NCI-H1105 (cell line): ENCODE measurements around the gene PFKL.
"Not testable (repeated sequence)": the region's sequence is repeated elsewhere in the genome, so short reads cannot be mapped to it uniquely, and the experiment has no call there.

Experiments used
- DNase-seq: peaks from one replicate; lab custom pipeline; 2025; lab: John Stamatoyannopoulos, UW

PFKL gene

GRCh38 chr21:44295163-44295573 lies 4.7 kb upstream of the PFKL start:
- DNase-seq = no peak

GRCh38 chr21:44295646-44296045 lies 4.2 kb upstream of the PFKL start:
- no peak for DNase-seq

GRCh38 chr21:44296103-44296519 lies 3.7 kb upstream of the PFKL start:
- DNase-seq = no peak

GRCh38 chr21:44296916-44297315 lies 2.9 kb upstream of the PFKL start:
- DNase-seq = no peak

GRCh38 chr21:44297525-44298290 lies 2.1 kb upstream of the PFKL start:
- DNase-seq = peak; percentile 61

DNA sequence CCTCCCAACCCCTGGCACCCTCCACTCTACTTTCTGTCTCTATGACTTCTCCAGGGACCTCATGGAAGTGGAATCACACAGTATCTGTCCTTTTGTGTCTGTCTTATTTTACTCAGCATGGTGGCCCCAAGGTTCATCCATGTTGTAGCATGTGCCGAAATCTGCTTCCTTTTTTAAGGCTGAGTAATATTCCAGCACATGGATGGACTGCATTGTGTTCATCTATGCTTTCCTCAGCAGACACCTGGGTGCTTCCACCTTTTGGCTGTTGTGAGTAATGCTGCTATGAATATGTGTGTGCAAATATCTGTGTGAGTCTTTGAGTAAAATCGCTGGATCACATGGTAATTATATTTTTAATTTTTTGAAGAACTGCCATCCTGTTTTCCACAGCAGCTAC lies 1.6 kb upstream of the PFKL start:
- no peak for DNase-seq

- no peak for DNase-seq
These were observed 782 bp upstream of the PFKL start for GRCh38 chr21:44299085-44299457.

- DNase-seq = peak; percentile 10
These were observed 558 bp downstream of the PFKL start for GRCh38 chr21:44300262-44300959.

- DNase-seq = no peak
These were observed 1.3 kb downstream of the PFKL start for GRCh38 chr21:44301141-44301540.

GRCh38 chr21:44301961-44302406 lies 2.1 kb downstream of the PFKL start:
- DNase-seq = no peak

DNA sequence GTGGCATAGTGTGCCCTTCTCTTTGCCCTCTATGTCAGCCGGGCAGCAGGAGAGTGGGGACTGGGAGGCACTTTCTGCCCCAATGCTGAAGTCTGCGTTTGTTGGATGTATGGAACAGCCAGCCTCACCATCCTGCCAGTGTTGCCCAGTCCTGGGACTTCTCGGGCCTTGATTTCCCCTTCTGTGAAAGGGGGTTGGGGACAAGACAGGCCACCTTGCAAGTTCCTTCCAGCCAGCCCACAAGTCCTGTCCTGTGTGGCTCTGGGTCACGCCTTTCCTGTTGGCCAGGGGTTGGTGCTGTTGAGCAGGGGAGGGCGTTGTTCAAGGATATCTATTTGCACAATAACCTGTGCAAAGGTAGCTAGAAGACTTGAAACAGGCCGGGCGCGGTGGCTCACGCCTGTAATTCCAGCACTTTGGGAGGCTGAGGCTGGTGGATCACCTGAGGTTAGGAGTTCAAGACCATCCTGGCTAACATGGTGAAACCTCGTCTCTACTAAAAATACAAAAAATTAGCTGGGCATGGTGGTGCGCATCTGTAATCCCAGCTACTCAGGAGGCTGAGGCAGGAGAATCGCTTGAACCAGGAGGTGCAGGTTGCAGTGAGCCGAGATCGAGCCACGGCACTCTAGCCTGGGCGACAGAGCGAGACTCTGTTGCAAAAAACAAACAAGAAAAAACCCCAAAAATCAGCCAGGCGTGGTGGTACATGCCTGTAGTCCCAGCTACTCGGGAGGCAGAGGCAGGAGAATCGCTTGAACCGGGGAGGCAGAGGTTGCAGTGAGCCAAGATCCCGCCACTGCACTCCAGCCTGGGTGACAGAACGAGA lies 2.9 kb downstream of the PFKL start:
- not testable (repeated sequence) for DNase-seq

- DNase-seq = no peak
These were observed 3.7 kb downstream of the PFKL start for GRCh38 chr21:44303490-44303981.

GRCh38 chr21:44304011-44304616 lies 4.3 kb downstream of the PFKL start:
- no peak for DNase-seq

- DNase-seq = peak; percentile 25
These were observed 5.0 kb downstream of the PFKL start for GRCh38 chr21:44304877-44305293.

DNA sequence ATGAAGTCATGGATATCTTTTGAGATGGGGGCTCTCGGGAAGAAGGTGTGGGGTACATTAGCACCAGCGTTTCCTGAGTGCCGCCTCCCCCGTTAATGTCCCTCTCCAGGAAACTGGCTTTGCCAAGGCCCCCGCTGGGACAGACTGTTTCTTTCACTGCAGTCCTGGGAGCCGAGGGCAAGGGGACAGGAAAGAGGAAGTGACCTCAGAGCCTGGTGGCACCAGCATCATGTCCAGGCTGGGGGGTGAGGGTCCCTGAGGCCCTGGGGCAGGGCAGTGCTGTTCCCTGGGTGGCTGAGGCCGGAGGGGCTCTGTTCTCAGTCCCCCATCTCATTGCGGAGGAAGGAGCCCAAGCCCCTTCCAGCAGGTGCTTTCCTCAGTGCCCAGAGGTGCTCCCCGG lies 5.8 kb downstream of the PFKL start:
- no peak for DNase-seq

DNA sequence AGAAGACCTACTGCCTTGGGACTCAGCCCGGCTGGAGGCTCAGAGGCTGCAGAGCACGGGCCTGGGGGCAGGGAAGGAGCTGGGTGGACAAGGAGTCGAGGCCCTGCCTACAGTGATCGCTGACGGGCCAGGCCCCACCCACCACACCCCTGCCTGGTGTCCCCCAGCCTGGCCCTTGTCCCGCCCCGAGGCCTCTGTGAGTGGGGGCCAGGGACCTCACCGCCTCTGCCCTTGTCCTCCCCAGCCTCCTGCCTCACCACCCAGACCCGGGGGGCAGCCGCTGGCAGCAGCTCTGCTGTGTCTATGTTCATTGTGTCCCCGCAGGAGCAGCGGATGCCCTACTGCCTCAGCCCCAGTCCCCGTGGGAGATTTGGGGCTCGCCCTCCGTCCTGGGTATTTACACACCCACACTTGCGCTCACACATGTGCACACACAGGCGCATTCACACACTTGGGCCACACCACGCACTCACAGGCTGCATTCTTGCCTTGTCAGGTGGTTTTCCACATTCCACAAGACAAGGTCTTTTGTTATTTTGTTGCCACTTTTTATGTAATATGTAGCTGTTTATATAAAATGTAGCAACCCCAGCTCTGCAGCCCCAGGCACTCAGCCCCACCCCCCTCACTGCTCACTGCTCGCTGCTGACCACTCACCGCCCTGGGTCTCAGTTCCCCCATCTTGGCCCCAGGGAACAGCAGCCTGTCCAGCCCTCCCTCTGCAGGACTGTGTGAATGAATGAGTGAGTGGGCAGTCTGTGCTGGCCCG lies 7.3 kb downstream of the PFKL start:
- DNase-seq = no peak

DNA sequence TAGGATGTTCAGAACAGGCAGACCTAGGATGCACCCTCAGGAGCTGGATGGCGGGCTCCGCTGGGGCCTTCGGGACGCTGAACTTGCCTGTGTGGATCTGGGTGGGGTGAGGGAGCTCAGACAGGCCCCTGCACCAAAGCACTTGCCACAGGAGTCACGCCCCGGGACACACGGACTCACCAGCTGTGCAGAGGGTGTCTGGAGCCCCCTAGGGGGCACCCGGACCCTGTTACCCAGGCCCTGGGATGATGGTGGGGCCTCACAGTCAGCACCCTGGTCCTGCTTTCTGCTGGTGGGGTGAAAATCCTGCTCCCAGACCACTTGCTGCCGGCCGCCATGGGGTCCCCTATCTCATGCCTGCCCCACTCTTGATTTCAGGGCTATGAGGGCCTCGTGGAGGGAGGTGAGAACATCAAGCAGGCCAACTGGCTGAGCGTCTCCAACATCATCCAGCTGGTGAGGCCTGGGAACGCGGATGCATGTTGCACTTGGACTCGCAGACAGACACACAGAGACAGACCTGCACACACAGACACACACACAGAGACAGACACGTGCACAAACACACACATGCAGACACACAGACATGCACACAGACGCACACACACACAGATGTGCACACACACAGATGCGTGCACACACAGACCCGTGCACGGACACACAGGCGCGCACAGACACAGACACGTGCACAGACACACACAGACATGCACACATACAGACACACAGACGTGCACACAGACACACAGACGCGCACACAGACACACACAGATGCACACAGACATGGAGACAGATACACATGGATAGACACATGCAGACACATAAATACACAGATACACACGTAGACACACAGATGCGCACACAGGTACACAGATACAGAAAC lies 11.0 kb downstream of the PFKL start:
- DNase-seq = no peak

DNA sequence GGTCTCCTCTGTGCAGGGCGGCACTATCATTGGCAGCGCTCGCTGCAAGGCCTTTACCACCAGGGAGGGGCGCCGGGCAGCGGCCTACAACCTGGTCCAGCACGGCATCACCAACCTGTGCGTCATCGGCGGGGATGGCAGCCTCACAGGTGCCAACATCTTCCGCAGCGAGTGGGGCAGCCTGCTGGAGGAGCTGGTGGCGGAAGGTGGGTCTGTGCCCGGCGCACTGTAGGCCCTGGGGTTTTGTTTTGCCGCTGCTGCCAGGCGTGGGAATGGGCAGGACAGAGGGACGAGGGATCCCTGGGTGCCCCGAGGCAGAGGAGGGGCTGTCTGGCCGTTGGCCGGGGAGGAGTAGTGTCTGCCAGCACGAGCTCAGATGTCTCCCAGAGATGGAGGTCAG lies 12.2 kb downstream of the PFKL start:
- no peak for DNase-seq

- DNase-seq = no peak
These were observed 12.9 kb downstream of the PFKL start for GRCh38 chr21:44312716-44313115.

- no peak for DNase-seq
These were observed 13.6 kb downstream of the PFKL start for GRCh38 chr21:44313451-44313850.
